ENCODE results near the gene INHBC.

GRCh38 chr12:57410534-57410933 is 24.1 kb upstream of the INHBC start:
- TF ChIP-seq CTCF (IDR thresholded peaks at IDR 0.05) = no peak
- TF ChIP-seq ZFX (IDR thresholded peaks at IDR 0.05; ENCODE audit: borderline replicate concordance) = no peak

Data from 22Rv1 (cell line).